Sciatic nerve (tissue), 2 donors: ENCODE results near the gene DBNL. TPM values are rescaled to one million over a fixed set of nuclear protein-coding genes. Genes with fewer than 3 reads are reported as not detected.

ENCODE experiments used
- ATAC-seq: fragments of 200-7000 bp; cut with Tn5 transposase; one replicate; pipeline ENCODE4 v1.9.1; 2020; ENCODE audit warnings: mild to moderate bottlenecking, moderate library complexity
- DNase-seq: peaks from one replicate; pipeline ENCODE4 v3.0.0-alpha.2; 2020; ENCODE audit warnings: low spot score
- intact Hi-C: fragments of 100-400 bp; cut with DNase I; formaldehyde crosslinking; loops from one replicate; pipeline ENCODE4 v1.14.2; 2022
- microRNA-seq: library from miRNA; unstranded; fragments of <30 nt; microRNA quantifications from one replicate; pipeline ENCODE4 v1.2.0, GENCODE V29; 2020
- total RNA-seq: library from RNA; stranded (reverse); fragmentation: NEBNext Ultra II Directional; extraction: Animal tissue kit (Norgen Biotek cat#: 25700); gene quantifications from one replicate; pipeline ENCODE4 v1.2.1, GENCODE V29; 2021
- donor health status: DM: no; HTN: no; CAD: no.
- donor health status: DM: no; HTN: no; CAD: no.

Gene DBNL
- total RNA-seq, 1 donor from 2014 or later = 85.1 TPM

DNA sequence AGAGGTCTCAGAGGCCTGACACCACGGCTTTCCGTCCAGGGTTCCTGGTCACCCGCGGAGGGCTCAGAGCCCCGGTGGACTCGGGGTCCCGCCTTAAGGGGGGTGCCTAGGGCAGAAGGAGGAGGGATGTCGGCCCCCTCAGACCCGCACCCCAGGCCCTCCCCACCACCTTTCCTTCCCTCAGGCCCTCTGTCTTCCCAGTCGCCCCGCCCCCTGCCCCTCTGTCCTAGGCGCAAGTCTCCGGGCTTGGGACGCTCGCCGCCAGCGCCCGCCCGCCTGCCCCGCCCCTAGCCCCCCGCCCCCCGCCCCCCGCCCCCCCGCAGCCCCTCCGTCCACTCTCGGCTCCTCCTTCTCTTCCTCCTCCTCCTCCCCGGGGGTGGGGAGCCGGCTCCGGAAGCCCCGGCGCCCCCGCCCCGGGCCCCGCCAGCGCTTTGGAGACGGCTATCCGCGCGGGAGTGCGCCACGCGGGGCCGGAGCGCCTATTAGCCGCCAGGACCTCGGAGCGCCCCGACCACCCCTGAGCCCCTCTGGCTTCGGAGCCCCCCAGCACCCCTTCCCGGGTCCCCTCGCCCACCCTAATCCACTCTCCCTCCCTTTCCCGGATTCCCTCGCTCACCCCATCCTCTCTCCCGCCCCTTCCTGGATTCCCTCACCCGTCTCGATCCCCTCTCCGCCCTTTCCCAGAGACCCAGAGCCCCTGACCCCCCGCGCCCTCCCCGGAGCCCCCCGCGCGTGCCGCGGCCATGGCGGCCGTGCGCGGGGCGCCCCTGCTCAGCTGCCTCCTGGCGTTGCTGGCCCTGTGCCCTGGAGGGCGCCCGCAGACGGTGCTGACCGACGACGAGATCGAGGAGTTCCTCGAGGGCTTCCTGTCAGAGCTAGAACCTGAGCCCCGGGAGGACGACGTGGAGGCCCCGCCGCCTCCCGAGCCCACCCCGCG is 59.7 kb downstream of the DBNL start, which contains the start of gene AEBP1:
Gene AEBP1 (plus strand): TSS at position 423 of the 937 bp plus-strand sequence. CDS start 321 bp downstream, at position 744.
- intact Hi-C loops = no loop called here
- ATAC-seq (peak; percentile 6), DNase-seq (no peak)

DNA sequence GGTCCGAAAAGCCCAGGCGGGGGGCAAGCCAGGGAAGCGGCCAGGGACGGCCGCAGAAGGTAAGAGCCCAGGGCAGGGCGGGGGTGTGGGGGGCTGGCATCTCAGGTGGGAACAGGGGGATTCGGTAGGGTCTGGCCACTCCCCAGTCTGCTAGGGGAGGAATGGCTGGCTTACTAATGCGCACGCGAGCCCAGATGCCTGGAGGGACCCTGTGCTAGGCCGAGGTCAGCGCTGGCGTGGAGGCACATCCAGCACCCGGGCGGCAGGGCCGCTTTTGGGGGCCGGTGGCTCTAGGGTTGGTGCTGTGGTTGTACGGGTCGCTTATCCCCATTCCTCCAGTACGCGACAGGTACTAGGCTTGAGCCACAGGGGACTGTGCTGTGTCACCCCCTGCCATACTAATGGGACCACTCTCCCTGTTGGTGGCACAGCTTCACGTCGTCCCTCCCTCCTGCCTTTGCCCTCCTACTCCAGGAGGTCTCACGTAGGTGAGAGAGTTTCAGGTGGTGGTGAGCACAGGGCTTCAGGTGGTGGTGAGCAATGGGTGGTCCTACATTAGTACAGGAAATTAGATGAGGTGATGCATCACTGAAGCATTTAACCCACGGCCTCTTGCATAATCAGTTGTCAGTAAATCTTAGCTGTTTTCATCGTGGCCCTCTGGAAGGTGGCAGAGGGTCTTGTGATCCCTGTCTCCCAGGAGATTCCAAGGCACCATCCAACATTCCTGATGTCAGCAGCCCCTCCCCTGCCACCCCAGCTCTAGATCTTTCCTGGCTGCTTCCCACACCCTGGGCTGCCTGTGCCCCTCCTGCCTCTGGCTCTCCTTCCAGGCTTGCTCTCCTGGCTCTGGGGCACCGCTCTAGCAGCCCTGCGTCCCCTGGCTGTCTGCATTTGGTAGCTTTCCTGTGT is 60.6 kb downstream of the DBNL start:
- DNase-seq = no peak
- intact Hi-C loops = no loop called here
- ATAC-seq = peak; percentile 53

GRCh38 chr7:44105832-44106231 is 61.3 kb downstream of the DBNL start:
- ATAC-seq = no peak

GRCh38 chr7:44106311-44107065 is 62.0 kb downstream of the DBNL start:
- no peak for DNase-seq
- ATAC-seq = no peak
- intact Hi-C loops = no loop called here

More at GRCh38 chr7:44105832-44106231, 61.3 kb downstream of the DBNL start:
- intact Hi-C loops = no loop called here
- DNase-seq = no peak

- intact Hi-C loops = no loop called here
These were observed 62.8 kb downstream of the DBNL start for GRCh38 chr7:44107116-44107960.

GRCh38 chr7:44107961-44108767 is 63.7 kb downstream of the DBNL start:
- intact Hi-C loops = no loop called here
- no peak for DNase-seq
- no peak for ATAC-seq

More at GRCh38 chr7:44107116-44107960, 62.8 kb downstream of the DBNL start:
- DNase-seq = no peak
- no peak for ATAC-seq

DNA sequence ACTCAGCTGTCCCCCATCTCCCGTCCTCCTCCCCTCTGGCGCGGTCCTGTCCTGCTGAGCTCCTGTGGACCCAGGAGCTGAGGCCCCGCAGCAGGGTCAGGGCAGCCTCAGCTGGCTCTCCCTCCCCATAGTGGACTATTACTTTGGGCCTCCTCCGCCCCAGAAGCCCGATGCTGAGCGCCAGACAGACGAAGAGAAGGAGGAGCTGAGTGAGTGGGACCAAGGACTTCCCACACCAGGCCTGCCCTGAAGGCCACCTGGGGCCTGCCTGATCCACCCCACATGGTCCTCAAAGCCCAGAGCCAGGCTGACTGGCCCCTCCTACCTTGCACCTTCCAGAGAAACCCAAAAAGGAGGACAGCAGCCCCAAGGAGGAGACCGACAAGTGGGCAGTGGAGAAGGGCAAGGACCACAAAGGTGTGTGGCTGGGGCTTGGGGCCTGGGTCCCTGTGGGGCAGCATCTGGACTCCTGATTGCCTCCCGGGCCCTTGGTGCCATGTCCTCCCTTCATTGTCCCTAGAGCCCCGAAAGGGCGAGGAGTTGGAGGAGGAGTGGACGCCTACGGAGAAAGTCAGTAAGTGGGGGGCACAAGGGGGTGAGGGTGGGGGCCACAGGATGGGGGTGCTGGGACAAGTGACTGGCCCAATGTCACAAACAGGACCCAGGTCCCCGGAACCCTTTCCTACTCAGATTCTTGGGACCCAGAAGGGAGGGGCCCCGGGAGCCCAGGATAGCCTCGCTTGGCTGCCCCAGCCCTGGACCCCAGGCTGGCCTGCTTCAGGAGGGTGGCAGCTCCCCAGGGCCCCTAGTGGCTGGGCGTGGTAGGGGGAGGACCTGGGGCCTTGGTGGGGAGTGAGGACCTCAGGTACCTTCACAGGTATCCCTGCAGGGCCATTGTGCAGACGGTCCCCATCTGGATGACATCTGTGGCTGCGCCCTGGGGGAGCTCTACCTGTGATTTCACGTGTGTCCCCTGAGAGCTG is 64.6 kb downstream of the DBNL start:
- intact Hi-C loops = no loop called here
- ATAC-seq = no peak
- DNase-seq = no peak

DNA sequence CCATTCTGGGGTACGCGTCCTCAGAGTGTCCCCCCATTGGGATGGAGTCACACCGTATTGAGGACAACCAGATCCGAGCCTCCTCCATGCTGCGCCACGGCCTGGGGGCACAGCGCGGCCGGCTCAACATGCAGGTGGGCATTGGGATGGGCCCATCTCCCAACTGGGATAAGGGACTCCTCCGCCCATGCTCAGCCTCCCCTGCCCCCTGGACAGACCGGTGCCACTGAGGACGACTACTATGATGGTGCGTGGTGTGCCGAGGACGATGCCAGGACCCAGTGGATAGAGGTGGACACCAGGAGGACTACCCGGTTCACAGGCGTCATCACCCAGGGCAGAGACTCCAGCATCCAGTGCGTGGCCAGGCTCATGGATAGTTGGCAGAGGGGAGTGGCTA is 65.5 kb downstream of the DBNL start:
- DNase-seq (no peak), ATAC-seq (no peak)

GRCh38 chr7:44110719-44111635 is 66.5 kb downstream of the DBNL start:
- DNase-seq (no peak), ATAC-seq (no peak)
- intact Hi-C loops = no loop called here

More for the DNA sequence above, 65.5 kb downstream of the DBNL start:
- intact Hi-C loops = no loop called here

Small RNA genes within 50 kb of the gene (microRNA-seq; reads per million reads assigned to microRNA genes)
- gene MIR6837 = not detected
- gene MIR6838 = not detected

Other genes starting within 250 kb of the DBNL start
- 38.0 TPM for gene MRPS24, start 175.2 kb upstream of the DBNL start, total RNA-seq
- gene URGCP, start 138.1 kb upstream of the DBNL start, total RNA-seq = 42.8 TPM
- gene UBE2D4, start 118.3 kb upstream of the DBNL start, total RNA-seq = 19.2 TPM
- gene SPDYE1, start 46.8 kb upstream of the DBNL start, total RNA-seq = not detected
- gene PGAM2, start 20.9 kb downstream of the DBNL start, total RNA-seq = 0.85 TPM
- gene POLM, start 37.8 kb downstream of the DBNL start, total RNA-seq = 25.6 TPM
- gene AEBP1, start 59.6 kb downstream of the DBNL start, total RNA-seq = 236 TPM
- 67.0 TPM for gene POLD2, start 78.8 kb downstream of the DBNL start, total RNA-seq
- not detected for gene MYL7, start 96.6 kb downstream of the DBNL start, total RNA-seq
- gene GCK, start 144.7 kb downstream of the DBNL start, total RNA-seq = 1.9 TPM
- 51.2 TPM for gene YKT6, start 156.3 kb downstream of the DBNL start, total RNA-seq